SIG-M5 treated with dmso at 0.1 percent for 504 hours (cell line): ENCODE data around the gene HACD2.

Experiments
- DNase-seq: peaks from one replicate; lab custom pipeline; 2025; ENCODE audit not compliant: unreplicated experiment; lab: John Stamatoyannopoulos, UW

Gene HACD2

DNA sequence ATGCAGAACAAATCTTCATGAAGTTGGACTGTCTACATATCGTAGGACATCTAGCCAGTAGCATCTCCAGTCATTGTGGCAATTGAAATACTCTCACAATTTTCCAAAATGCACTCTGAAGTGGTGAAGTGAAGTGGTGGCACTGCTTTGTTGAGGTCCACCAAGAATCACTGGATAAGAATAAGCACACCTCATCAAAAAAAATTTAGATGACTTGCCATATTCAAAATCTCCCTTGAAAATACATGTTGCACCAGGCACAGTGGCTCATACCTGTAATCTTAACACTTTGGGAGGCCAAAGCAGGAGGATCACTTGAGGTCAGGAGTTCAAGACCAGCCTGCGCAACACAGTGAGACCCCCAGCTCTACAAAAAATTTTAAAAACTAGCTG, 12.9 kb downstream of the HACD2 start:
- DNase-seq, result no peak

DNA sequence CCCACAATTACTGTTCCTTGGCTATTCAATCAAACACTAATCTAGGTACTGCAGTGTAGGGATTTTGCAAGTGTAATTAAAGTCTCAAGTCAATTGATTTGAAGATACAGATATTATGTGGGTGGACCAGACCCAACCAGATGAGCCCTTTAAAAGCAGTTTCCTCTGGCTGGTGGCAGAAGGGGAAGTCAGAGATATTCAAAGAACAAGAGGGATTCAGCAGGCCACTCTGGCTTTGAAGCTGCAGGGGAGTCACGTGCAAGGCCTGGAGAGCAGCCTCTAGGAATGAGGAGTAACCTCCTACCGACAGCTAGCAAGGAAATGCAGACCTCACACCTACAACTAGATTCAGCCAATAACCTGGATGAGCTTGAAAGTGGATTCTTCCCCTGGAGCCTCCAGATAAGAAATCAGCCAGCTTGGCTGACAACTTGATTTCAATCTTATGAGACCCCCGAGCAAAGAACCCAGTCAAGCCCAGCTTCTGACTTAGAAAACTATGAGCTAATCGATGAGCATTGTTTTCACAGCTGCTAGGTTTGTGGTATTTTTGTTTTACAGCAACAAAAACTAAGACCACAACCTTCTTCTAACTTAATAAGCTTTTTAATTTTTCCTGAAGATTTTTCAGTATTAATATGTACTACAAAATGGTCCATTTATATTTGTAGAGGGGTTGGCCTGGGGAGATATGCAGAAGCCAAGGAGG, 13.4 kb downstream of the HACD2 start:
- no peak for DNase-seq

DNA sequence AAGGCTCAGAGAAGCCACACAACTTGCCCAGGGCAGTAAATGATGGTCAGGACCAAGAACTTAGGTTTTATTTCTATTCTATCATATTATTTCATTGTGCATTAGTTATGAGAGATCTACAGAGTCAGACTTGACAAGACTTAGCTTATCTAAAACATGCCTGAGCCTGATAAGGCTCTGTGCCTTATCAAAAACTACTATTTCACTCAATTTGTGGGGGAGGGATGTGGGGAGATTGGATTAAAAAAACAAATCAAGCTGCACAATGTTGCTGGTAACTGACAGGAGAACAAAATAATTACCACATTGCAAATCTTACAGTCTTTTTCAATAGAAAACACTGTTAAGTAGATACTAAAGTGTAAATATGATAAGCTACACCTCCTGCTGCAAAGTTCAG, 16.0 kb downstream of the HACD2 start:
- DNase-seq, result no peak

DNA sequence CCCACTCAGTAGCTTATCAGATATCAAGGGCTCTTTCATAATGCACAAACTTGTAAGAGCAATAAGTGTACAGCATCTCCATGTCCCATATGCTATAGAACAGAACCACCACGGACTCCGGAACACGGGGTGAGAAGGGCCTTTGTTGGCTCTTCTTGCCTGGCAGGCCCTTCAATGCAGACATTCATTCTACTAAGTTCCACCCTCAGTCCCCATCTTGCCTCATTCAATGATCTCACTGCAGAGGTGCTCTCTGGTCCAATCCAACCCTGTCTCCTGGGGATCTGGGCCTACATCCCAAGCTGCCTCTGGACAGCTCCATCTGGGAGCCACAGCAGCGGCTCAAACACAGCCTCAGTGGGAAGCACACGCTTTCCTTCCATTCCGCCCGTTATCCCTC, 16.8 kb downstream of the HACD2 start:
- no peak for DNase-seq

- no peak for DNase-seq
Observed at GRCh38 chr3:123564056-123564455, 20.8 kb downstream of the HACD2 start.

- no peak for DNase-seq
Observed at GRCh38 chr3:123562547-123562946, 22.3 kb downstream of the HACD2 start.

- no peak for DNase-seq
Observed at GRCh38 chr3:123561188-123561587, 23.7 kb downstream of the HACD2 start.

DNA sequence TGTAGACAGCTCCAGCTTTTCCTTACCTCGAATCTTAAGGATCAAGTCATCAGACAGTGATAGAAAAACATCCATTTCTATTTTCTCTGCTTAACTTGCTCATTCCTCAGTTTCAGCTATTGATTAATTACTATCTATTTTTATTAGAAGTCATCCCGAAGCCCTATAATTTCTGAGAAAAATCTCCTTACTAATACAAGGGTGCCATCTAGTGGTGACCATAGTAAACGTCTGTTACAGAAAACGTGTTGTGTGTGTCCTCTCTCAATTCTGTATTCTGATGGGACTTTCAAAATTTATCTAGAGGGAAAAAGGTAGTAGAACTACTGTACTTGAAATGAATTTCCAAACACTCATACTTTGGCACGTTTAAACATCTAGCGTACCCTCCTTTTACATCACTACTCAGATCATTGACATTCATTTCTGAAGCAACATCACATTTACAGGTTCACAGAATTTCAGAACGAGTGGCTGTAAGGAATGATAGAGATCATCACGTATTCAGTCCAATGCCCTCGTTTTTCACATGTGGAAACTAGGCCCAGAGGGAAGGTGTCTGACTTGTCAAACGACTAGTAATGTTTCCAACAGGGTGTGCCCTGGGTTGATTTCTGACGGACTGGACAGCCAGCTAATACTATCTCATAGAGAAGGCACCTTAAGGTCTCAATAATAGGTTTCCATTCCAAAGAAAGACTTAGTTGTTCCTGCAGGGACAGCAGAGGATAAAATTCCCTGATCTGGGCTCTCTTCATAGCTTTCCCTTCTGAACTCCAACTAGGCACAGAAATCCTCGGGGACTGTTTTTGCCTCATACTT, 25.6 kb downstream of the HACD2 start:
- peak; percentile 67 for DNase-seq

DNA sequence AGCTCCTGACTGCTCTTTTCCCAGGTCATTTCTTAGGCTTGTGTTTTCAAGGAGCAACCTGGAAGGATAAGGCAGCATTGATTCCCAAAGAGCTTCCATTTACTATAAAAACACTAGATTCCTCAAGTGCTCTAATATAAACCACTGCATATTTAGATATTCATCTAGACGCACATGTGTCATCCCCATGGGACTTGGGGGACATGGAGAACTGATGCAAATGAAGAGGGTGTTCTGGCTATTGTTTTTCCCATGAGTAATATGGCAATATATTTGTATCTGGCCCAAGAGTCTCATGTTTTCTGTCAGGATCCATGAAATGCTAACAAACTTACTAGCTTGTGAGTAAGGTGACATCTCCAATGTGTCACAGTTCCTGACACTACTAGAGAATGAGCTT, 31.3 kb downstream of the HACD2 start:
- no peak for DNase-seq

DNA sequence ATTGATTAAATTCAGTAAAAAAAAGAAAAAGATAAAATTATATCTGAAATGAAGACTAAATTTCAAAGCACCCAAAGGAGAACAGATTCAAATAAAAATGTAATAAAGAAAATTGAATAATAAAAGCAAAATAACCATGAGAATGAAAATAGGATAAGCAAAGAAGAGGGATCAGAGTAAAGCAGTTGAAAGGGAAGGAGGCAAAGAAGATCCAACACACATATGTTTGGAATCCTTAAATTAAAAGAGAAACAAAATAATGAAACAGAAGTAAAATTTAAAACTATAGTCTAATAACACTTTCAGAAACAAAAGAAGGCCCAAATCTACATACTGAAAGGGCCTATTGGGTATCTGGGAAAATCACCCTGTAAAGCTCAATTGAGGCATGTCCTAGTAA, 32.1 kb downstream of the HACD2 start:
- DNase-seq, result no peak

GRCh38 chr3:123552095-123552714, 32.6 kb downstream of the HACD2 start:
- DNase-seq, result peak; percentile 65

GRCh38 chr3:123547881-123548519, 36.9 kb downstream of the HACD2 start:
- no peak for DNase-seq

GRCh38 chr3:123546133-123546755, 38.6 kb downstream of the HACD2 start:
- DNase-seq, result no peak

DNA sequence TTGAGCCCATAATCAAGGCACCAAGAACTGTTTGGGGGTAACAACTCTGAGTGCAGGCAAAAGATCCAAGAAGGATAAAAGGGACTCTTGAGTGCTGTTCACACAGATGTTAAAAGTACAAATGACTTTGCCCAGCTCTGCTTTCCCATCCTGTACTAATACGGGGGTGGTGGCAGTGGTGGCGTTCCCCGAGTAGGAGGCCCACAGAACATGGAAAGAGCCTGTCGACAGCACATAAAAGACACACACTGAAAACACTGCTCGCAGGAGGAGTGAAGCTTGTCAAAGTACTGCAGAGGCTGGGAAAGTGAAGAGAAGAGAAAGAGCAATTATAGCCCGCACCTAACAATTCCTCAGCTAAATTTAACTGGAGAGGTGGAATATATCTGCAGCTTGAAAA, 40.9 kb downstream of the HACD2 start:
- no peak for DNase-seq

GRCh38 chr3:123540285-123540684, 44.6 kb downstream of the HACD2 start:
- DNase-seq, result no peak

- DNase-seq, result no peak
Observed at GRCh38 chr3:123536153-123536895, 48.5 kb downstream of the HACD2 start.

- no peak for DNase-seq
Observed at GRCh38 chr3:123535580-123535979, 49.3 kb downstream of the HACD2 start.

DNA sequence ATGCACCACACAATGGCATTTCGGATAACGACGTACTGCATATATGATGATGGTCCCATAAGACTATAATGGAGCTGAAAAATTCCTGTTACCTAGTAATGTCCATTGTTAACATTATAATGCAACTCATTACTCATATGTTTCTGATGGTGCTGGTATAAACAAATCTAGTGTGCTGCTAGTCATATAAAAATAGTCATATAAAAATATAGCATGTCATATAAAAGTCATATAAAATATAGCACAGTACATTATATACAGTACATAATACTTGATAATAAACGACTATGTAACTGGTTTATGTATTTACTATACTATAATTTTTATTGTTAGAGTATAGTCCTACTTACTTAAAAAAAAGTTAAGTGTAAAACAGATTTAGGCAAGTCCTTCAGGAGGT, 50.6 kb downstream of the HACD2 start:
- no peak for DNase-seq

DNA sequence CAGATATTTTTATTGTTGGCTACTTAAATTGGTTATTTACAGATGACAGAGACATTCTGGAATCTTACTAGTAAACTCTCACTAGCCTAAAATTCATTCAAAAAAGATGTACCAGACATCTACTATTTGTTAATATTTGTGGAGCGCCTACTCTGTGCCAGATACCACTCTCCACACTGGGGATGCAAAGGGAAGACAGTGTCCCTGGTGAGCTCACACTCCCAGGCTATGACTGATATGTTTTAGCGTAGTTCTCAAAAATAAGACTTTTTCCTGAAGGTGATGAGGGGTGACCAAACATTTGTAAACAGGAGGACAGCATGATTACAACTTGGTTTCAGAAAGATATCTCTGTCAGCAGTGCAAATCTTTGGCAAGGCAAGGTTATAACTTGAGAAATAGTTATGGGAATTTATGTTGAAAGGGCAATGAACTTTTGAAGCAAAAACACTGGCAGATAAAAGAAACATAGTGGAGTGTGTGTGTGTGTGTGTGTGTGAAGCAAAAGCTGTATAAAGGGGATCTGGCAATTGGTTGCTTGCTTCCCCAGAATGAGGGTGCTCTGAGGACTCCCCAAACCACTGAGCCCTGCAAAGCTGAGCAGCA, 51.2 kb downstream of the HACD2 start:
- DNase-seq, result no peak

- DNase-seq, result no peak
Observed at GRCh38 chr3:123528130-123528529, 56.7 kb downstream of the HACD2 start.
